Activated CD4-positive, CD25-positive, alpha-beta regulatory T cell treated with anti-CD3 and anti-CD28 coated beads, Interleukin-2, amount 50 U/mL, for 16 hours (primary cell): ENCODE results near the gene YWHAG.
"Not testable (repeated sequence)": the region's sequence is repeated elsewhere in the genome, so short reads cannot be mapped to it uniquely, and the experiment has no call there.

Source experiments
- DNase-seq: peaks from one replicate; pipeline ENCODE4 v3.0.0-alpha.2; 2020; ENCODE audit warnings: low read depth, low spot score

The YWHAG gene

DNA sequence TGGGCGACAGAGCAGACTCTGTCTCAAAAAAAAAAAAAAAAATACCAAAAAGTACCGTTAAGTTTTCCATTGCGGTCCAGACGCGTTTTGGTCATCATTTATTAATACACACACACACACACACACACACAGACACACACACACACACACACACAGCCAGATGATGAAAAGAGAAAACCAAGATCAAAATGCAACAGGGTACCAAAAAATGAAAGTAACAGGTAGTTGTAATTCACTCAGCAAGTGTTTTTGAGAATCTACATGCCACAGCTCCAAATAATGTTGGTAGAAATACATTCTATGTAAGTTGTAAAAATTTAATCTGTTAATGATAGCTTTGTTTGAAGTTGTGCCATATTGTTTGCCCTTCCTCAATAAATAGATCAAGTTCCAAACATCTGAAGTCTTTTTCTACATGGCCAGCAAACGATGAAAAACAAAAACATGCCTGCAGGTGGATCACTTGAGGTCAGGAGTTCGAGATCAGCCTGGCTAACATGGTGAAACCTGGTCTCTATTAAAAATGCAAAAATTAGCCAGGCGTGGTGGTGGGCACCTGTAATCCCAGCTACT is 9.4 kb downstream of the YWHAG start:
- DNase-seq: no peak

DNA sequence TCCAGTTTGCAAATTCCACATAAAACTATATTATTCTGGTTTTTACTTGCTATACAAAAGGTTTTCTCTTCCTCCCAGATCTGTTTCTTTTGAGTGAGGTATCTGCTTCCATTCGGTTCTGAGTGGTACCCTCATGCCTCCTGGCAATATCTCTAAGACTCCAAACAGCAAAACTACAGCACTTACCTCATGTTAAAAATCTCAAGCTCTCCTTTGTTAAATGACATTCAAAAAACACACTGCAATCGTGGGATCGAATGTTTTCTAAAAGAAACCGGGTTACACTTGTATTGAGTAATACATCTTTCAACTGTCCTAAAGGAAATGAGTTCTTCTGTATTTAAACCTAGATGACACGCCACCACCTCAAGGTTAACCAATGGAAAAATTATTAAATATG is 11.1 kb downstream of the YWHAG start:
- no peak for DNase-seq

DNA sequence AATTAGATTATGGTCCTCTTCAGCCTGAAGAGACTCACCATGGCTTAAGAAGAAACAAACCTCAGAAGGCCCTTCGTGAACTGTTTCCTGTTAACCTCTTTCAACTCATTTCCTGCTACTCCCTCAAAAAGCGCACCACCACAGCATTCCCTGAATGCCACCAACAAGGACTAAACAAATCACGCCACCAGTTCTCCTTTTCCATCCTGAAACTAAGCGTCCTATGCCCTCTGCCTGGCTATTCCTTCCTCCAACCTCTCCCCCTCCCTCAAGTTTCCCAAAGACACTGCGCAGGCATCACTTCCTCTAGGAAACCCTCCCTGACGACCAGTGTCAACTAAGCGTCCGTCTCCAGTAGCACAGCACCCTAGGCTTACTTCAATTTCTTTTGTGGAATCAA is 12.0 kb downstream of the YWHAG start:
- DNase-seq: no peak

DNA sequence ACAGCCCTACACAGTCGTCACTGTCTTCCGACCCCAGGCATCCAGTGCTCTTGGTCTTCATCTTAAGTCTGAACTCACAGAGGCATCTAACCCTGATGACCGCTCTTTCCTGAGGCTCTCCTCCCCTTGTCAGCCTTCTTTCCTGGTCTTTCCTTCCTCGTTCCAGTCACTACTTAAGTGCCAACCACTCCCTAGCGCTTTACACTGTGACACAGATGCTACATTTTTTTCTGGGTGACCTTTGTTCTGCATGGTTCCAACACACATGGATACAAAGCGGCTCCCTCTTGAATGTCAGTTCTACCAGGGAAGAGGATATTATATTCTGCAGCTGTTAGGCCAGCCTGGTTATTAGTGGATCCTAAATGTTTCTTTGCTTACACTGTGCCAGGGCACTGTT is 12.7 kb downstream of the YWHAG start:
- no peak for DNase-seq

DNA sequence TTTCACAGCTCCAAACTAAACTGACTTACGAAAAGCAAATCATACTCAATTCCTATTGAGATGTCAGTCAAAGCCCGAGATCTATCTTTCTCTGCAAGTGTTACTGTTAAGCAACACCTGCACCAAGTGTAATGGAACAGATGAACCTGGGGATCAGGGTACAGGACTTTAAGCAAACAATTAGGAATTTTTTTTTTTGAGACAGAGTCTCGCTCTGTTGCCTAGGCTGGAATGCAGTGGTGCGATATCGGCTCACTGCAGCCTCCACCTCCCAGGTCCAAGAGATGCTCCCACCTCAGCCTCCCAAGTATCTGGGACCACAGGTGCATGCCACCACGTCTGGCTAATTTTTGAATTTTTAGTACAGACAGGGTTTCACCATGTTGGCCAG is 14.9 kb downstream of the YWHAG start:
- no peak for DNase-seq

DNA sequence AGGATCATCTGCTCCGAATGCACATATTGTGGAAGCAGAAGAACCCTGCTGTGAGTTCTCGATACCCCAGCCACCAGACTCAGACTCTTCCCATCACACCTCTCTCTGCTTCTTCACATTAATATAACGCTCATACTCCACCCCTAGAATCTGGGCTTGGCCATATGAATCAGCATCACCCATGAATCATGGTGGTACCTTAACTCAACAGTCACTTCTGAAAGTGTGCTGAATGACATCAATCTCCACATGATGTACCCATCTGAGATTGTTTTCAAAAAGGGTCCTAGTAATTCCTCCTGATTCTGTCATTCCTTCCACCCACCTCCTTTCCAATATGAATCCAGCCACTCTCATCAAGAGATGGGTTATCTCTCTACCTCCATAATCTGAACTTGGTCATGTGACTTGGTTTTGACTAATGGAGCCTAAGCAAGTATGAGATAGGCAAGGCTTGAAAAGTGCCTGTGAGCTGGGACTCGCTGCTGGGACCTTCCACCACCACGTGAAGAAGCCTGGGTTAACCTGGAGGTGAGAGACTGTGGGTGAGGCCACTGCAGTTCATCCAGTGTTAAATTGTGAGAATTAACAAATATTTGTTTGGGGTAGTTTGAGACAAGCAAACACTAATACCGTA is 15.4 kb downstream of the YWHAG start:
- no peak for DNase-seq

DNA sequence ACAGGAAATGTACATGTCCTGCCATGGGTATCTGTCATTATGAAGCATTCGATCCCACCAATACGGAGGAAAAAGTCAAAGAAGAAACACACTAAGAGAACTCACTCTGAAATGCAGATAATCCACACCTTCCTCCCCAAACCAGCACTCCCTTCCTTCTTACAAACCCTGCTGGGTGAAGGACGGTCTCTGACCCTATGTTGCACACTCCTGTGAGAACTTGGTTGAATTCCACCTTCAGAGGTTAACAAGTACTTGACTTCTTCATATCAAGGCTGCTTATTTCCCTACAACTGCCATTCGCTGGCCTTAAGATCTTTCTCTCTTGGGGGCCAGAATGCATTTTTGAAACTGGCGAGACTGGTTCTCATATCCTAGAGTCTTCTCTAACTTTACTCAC is 16.6 kb downstream of the YWHAG start:
- no peak for DNase-seq

DNA sequence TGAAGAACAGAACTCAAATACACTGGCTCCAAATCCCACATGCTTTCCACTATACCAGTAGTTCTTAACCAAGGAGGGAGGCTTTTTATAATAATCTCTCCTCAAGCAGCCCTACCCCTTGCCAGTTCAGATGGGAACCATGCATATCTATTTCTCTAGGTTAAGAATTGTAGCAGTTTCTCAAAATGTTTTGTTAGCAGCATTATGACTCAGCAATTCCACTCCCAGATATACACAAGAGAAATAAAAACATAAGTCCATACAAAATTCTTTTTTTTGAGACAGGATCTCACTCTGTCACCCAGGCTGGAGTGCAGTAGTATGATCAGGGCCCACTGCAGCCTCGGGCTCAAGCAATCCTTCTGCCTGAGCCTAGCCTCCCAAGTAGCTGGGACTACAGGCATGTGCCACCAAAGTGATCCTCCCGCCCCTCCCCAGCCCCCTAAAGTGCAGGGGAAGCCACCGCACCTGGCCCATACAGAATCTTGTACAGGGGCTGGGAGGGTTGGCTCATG is 18.1 kb downstream of the YWHAG start:
- no peak for DNase-seq

DNA sequence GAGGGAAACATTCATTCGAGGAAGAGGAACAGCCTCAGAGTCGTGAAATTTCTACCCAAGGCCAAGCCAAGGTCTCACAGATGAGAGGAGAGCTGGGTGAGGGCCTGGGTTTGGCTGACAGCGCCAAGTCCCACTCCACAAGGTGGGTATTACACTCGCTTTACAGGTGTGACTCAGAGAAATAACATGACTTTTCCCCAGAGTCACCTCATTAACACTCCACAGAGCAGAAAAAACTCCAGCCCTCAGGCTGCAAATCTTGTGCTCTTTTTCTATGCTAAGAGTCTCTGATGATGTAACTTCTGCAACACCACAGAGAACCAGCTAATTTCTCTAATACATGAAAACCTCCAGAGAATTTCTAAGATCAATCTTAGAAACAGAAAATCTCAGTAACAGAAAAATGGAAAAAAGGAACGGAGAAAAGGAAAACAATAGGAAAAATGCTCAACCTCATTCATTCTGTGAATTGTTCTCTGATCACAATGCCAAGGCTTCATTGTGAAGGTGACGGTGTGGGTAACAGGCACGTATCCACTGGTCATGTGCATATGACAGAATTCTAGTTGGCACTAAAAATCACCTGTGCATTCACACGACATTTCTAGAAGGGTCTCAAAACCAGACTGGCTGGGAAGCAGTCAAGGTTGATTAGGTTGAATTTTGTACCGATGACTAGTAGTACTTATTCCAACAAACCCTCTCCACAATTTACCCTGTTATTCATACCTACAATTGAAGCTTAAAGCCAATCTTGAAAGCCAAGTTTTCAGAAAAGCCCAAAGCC is 20.3 kb downstream of the YWHAG start:
- no peak for DNase-seq

DNA sequence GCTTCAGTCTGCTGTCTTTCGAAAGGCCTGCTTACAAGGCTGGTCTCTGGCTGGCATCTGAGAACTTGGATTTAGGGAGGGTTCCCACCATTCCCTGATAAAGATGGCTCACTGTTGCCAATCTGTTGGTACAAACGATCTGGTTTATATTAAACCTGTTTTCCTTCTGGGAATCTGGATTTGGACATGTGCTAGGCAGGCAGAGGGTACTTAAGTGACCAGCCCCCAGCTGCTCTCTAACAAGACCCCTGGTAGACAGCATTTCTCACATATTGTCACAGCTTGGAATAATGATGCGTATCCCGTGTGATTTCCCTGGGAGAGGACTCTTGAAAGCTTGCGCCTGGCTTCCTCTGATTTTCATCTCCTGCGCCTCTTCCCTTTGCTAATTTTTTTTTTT is 21.6 kb downstream of the YWHAG start:
- DNase-seq: no peak

DNA sequence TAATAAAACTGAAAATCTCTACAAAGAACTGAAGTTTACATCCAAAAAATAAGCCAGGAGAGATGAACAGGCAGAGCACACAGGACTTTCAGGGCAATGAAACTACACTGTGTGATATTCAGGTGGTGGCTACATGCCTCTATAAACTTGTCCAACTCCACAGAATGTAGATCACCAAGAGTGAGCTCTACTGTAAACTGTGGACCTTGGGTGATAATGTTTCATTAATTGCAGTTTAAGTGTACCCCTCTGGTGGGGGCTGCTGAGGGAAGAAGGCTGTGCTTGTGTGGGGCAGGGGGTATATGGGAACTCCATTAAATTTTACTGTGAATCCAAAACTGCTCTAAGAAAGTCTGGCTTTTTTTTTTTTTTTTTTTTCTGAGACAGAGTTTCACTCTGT is 22.7 kb downstream of the YWHAG start:
- no peak for DNase-seq

DNA sequence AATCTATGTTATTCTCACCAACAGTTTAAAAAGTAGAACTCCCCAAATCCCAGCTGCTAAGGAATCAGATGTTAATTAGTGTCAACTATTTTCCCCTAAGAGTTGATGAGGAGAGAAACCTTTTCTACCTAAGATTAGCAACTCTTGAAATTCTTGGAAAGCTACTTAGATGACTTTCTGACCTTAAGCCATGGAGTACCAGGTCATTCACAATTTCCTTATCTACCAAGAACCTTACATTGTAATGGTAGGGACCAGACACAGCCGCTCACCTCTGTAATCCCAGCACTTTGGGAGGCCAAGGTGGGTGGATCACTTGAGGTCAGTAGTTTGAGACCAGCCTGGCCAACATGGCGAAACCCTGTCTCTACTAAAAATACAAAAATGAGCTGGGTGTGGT is 23.4 kb downstream of the YWHAG start:
- not testable (repeated sequence) for DNase-seq

DNA sequence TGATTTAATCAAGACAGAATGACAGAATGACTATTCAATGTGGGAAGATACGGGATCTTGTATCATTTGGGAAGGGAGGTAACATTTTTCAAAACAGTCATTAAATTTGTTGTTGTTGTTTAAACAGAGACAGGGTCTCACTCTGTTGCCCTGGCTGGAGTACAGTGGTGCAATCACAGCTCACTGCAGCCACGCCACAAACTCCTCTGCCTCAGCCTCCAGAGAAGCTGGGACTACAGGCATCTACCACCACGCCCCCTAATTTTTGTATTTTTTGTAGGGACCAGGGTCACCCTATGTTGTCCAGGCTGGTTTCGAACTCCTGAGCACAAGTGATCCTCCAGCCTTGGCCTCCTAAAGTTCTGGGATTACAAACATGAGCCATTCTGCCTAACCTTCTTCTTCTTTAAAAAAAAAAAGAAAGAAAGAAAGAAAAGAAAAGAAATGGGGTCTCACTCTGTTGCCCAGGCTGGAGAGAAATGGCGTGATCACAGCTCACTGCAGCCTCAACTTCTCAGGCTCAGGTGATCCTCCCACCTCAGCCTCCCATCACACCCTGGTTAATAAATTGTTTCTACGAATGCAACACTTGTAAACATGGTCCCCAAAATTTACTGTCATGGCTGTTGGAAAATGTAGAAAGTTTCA is 24.3 kb downstream of the YWHAG start:
- DNase-seq: no peak

DNA sequence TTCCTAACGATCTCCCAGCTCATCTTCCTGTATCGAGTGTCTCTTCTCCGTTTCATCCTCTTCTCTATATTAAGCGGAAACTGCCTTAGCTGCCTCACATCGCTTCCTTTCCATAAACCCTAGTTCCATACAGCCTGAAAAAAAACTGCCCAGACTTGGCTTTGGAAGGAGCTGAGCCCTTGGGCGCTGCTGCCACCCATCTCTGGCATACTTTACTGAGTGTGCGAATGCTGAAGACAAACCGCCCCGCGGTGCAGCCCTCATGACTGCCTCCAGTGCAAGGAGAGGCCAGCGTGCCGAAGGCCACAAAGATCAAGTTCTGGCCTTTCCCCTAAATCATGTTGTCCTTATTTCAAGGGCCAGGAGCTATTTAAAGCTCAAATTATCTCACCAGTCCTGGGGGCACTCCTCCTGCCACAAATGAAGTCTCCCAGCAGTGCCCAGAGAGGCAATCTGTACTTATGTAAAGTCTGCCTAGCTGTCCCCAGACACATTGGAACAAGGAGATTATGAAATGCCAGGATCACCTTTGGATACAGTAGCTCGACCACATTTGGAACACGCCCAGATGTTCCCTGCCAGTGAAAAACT is 25.2 kb downstream of the YWHAG start:
- no peak for DNase-seq

DNA sequence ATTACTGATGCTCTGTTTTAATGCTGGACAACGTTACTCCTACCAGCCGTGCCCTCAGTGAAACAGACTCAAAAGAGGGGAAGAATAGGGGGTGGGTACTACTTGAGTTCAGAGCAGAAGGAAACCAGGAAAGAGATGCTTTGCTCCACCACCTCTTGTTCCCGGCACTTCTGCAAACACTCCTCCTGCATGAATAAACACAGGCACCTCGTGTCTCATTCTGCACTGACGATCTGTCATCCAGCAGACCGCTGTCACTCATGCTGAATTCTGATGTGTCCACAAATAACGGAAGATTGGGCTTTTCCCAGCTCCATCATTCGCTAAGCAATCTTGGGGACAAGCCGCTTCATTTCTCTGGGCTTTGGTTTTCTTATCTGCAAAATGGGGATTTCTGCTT is 26.7 kb downstream of the YWHAG start:
- DNase-seq: no peak

DNA sequence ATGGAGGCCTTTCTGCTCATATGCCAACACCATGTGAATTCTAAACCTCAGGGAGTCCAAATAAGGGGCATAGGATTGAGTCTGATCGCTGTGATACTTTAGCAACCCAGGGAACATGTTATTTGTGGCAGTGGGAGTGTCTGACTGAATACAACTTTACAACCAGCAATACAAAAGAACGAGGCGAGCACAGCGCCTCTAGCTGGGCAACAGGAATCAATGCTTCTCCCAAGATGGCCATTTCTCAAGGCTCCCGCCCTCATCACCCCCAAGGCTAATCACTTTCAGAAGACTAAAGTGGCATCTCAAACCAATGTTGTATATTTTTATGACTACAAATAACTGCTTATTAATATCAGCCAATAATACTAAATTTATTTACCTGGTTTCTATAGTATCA is 28.1 kb downstream of the YWHAG start:
- DNase-seq: no peak

DNA sequence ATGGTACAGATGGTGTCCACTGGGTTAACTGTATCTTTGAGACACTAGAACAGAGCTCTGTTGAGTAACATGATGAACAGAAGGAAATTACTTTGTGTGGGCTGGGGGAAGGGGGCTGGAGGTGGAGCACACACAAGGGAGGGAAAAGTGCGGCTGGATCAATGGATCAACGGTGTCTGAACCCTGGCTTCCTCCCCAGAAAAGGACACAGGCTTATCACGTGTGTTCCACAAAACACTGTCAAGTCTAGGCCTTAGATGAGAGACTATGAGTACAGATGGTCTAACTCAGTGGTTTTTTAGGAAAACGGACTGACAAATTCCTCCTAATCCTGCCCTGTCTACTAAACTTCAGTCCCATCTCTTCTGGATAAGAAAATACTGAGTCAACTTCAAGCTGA is 28.5 kb downstream of the YWHAG start:
- no peak for DNase-seq

DNA sequence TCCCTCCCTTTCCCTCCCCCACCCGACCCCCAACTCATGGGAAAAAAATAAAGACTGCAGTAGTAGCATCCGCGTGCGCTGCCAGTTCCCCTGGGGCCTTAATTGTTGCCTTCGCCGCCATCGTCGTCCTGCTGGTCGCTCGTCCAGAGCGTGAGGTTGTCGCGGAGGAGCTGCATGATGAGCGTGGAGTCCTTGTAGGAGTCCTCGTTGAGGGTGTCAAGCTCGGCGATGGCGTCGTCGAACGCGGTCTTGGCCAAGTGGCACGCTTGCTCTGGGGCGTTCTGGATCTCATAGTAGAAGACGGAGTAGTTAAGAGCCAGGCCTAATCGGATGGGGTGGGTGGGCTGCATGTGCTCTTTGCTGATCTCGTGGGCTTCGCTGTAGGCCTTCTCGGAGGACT is 29.3 kb downstream of the YWHAG start:
- no peak for DNase-seq

DNA sequence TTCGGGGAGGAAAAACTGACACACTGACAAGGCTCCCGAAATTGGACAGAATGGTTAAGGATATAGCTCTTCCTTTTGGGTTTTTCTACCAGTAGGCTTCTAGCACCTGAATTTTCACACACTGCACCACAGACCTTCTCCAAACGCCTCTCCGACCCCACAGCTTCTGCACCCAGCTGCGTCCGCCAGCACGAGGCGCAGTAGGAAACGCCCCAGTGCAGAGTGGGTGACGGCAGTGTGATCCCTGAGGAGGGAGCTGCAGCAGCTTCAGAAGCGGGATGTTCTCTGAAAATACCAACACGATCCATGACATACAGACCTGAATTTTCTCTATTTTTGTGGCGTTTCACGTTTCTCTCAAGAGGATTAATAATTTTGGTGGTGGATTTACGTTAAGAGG is 30.4 kb downstream of the YWHAG start:
- no peak for DNase-seq

DNA sequence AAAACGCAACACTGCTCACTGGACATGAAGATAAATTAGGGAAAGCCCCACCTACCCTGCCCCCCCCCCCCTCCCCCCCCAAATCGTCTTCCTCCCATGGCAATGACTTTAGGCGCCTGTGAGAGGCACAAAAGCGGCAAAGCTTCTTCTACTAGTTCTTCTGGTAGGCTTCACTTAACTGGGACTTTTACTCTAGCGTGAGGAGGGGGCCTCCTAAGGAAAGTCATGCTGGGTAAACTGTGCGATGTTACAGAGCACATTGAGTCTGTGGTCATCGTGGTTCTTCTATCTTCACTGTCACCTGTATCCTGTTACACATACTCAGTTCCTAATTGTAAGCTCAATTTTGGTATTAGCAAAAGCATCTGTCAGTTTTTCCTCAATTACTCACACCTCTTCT is 31.2 kb downstream of the YWHAG start:
- DNase-seq: no peak

DNA sequence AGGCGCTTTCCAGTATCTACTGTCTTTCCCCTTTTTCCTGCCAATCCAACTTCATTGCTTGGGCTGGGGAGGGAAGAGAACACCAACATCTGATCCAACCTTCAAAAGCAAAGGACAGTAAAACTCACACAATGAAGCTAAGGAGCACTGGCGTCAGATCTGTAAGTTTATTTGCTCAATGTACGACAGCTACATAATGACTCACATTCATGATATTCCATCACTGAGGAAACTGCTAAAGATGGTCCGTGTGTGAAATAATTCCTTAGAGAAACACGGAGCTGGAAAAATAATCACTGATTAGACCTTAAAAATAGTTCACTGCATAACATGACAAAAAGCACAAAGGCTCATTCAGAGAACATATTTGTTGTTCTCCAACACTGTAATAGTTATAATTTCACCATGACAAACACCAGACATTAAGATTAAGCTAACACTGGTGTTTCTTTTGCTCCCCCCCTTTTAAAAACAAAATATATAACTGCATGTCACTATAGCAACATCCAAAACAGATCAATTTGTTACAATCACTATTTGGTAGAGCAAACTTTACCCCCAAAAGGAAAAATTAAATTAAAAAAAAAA is 32.1 kb downstream of the YWHAG start:
- no peak for DNase-seq

DNA sequence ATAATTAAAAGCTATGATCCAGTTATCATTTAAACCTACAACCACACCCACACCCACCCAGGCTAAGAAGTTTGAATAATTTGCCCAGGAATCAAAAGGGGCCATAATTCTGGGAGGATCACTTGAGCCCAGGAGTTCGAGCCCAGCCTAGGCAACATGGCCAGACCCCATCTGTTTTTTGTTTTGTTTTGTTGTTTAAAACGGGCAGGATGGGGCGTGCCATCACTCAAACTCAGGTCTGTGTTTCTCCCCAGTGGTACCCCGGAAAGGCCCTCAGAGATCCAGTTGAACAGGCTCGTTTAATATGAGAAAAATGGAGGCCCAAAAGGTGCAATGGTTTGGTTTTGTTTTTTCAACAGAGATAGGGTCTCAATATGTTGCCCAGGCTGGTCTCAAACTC is 33.0 kb downstream of the YWHAG start:
- no peak for DNase-seq
